HEK293T (cell line): ENCODE results near the gene TMEM245.

Source experiments
- CTCF ChIA-PET: fragments of 350-600 bp; formaldehyde crosslinking; extraction: SDS; loops from one replicate; lab custom pipeline; 2021; ENCODE audit warnings: antibody characterized with exemption, inconsistent platforms; lab: Yijun Ruan, JAX
- POLR2A ChIA-PET: fragments of 350-600 bp; formaldehyde crosslinking; extraction: SDS; loops from one replicate; lab custom pipeline; 2020; ENCODE audit warnings: antibody characterized with exemption, inconsistent platforms; lab: Yijun Ruan, JAX
- DNase-seq: peaks from one replicate; pipeline ENCODE4 v3.0.0; 2012; ENCODE audit warnings: mixed read lengths; ENCODE audit errors: extremely low spot score
- ARNT ChIP-seq: fragments of 450-650 bp; IDR thresholded peaks from 2 replicates; pipeline ENCODE4 v1.6.1; 2017; ENCODE audit warnings: mild to moderate bottlenecking
- BHLHE40 ChIP-seq: fragments of 450-650 bp; IDR thresholded peaks from 2 replicates; pipeline ENCODE4 v1.6.1; 2016; ENCODE audit warnings: mild to moderate bottlenecking, moderate library complexity, borderline replicate concordance
- CTBP1 ChIP-seq: fragments of 450-650 bp; IDR thresholded peaks from 2 replicates; pipeline ENCODE4 v1.6.1; 2016; ENCODE audit warnings: borderline replicate concordance
- ELF4 ChIP-seq: fragments of 450-650 bp; IDR thresholded peaks from 2 replicates; pipeline ENCODE4 v1.6.1; 2017; ENCODE audit warnings: antibody characterized with exemption
- FOXA1 ChIP-seq: fragments of 450-650 bp; IDR thresholded peaks from 2 replicates; pipeline ENCODE4 v1.6.1; 2016; ENCODE audit warnings: mild to moderate bottlenecking
- FOXK2 ChIP-seq: fragments of 450-650 bp; IDR thresholded peaks from 2 replicates; pipeline ENCODE4 v1.6.1; 2016; ENCODE audit warnings: mild to moderate bottlenecking
- FOXM1 ChIP-seq: fragments of 450-650 bp; IDR thresholded peaks from 2 replicates; pipeline ENCODE4 v1.6.1; 2017; ENCODE audit warnings: mild to moderate bottlenecking, borderline replicate concordance
- HDGF ChIP-seq: fragments of 450-650 bp; IDR thresholded peaks from 2 replicates; pipeline ENCODE4 v1.6.1; 2017; ENCODE audit warnings: antibody characterized with exemption, borderline replicate concordance
- L3MBTL2 ChIP-seq: fragments of 450-650 bp; conservative IDR thresholded peaks from 2 replicates; pipeline ENCODE4 v1.6.1; 2016; ENCODE audit warnings: mild to moderate bottlenecking
- LEF1 ChIP-seq: fragments of 450-650 bp; IDR thresholded peaks from 2 replicates; pipeline ENCODE4 v1.6.1; 2017; ENCODE audit warnings: mild to moderate bottlenecking, borderline replicate concordance
- NFRKB ChIP-seq: fragments of 450-650 bp; IDR thresholded peaks from 2 replicates; pipeline ENCODE4 v1.6.1; 2016; ENCODE audit warnings: mild to moderate bottlenecking, moderate library complexity
- PKNOX1 ChIP-seq: fragments of 450-650 bp; IDR thresholded peaks from 2 replicates; pipeline ENCODE4 v1.6.1; 2016
- SP1 ChIP-seq: fragments of 450-650 bp; IDR thresholded peaks from 2 replicates; pipeline ENCODE4 v1.6.1; 2017
- SUZ12 ChIP-seq: fragments of 450-650 bp; IDR thresholded peaks from 2 replicates; pipeline ENCODE4 v1.6.1; 2016; ENCODE audit warnings: mild to moderate bottlenecking
- TARDBP ChIP-seq: fragments of 450-650 bp; IDR thresholded peaks from 2 replicates; pipeline ENCODE4 v1.6.1; 2016
- ZNF384 ChIP-seq: fragments of 450-650 bp; IDR thresholded peaks from 2 replicates; pipeline ENCODE4 v1.6.1; 2016

TMEM245 gene

GRCh38 chr9:109100543-109101201 lies 19.1 kb downstream of the TMEM245 start:
- no peak for TF ChIP-seq HDGF
- no peak for TF ChIP-seq NFRKB
- no peak for TF ChIP-seq CTBP1
- TF ChIP-seq BHLHE40, result no peak
- TF ChIP-seq PKNOX1, result no peak
- TF ChIP-seq ZNF384, result no peak
- TF ChIP-seq TARDBP, result no peak
- no peak for TF ChIP-seq ELF4
- TF ChIP-seq L3MBTL2, result no peak
- no peak for TF ChIP-seq SUZ12
- no peak for TF ChIP-seq FOXK2
- no peak for TF ChIP-seq SP1
- no peak for TF ChIP-seq ARNT
- no peak for TF ChIP-seq LEF1
- TF ChIP-seq FOXM1, result no peak
- DNase-seq, result no peak
- POLR2A ChIA-PET, result interaction anchor here (1.2 kb wide), 1 partner anchor 19 kb away, joined by 4 read pairs; the partner anchor contains the start of gene TMEM245
- CTCF ChIA-PET, result no interaction called here

- POLR2A ChIA-PET, result no interaction called here
- no peak for TF ChIP-seq ARNT
- TF ChIP-seq TARDBP, result no peak
- TF ChIP-seq CTBP1, result no peak
- TF ChIP-seq HDGF, result no peak
- no peak for TF ChIP-seq NFRKB
- no peak for TF ChIP-seq FOXK2
- TF ChIP-seq ZNF384, result no peak
- no peak for TF ChIP-seq SUZ12
- no peak for TF ChIP-seq L3MBTL2
- no peak for TF ChIP-seq FOXM1
- TF ChIP-seq FOXA1, result no peak
- no peak for TF ChIP-seq ELF4
- no peak for TF ChIP-seq PKNOX1
- TF ChIP-seq BHLHE40, result no peak
- no peak for TF ChIP-seq SP1
- no peak for TF ChIP-seq LEF1
- no peak for DNase-seq
- CTCF ChIA-PET, result no interaction called here
Observed at GRCh38 chr9:109098960-109099308, 20.8 kb downstream of the TMEM245 start.

GRCh38 chr9:109098171-109098959 lies 21.4 kb downstream of the TMEM245 start:
- CTCF ChIA-PET, result no interaction called here

GRCh38 chr9:109097146-109097545 lies 22.6 kb downstream of the TMEM245 start:
- no peak for TF ChIP-seq FOXM1
- no peak for TF ChIP-seq L3MBTL2
- TF ChIP-seq SP1, result no peak
- TF ChIP-seq ELF4, result no peak
- TF ChIP-seq LEF1, result no peak
- no peak for TF ChIP-seq NFRKB
- no peak for TF ChIP-seq ZNF384
- TF ChIP-seq BHLHE40, result no peak
- TF ChIP-seq TARDBP, result no peak
- TF ChIP-seq ARNT, result no peak
- no peak for TF ChIP-seq HDGF
- TF ChIP-seq FOXA1, result no peak
- no peak for TF ChIP-seq FOXK2
- no peak for TF ChIP-seq CTBP1
- TF ChIP-seq SUZ12, result no peak
- TF ChIP-seq PKNOX1, result no peak
- CTCF ChIA-PET, result interaction anchor here (1.6 kb wide), 1 partner anchor 86 kb away, joined by 4 read pairs; no protein-coding TSS in a partner anchor
- DNase-seq, result no peak
- POLR2A ChIA-PET, result no interaction called here

More at GRCh38 chr9:109098171-109098959, 21.4 kb downstream of the TMEM245 start:
- POLR2A ChIA-PET, result no interaction called here
- DNase-seq, result peak; percentile 39
- TF ChIP-seq ARNT (no peak), ZNF384 (peak; percentile 69)

GRCh38 chr9:109095321-109095720 lies 24.4 kb downstream of the TMEM245 start:
- CTCF ChIA-PET, result no interaction called here
- POLR2A ChIA-PET, result no interaction called here
- DNase-seq, result no peak
- TF ChIP-seq SP1 (no peak), TARDBP (no peak), LEF1 (no peak), FOXK2 (no peak), L3MBTL2 (no peak), FOXM1 (no peak), BHLHE40 (no peak), HDGF (no peak), ELF4 (no peak), PKNOX1 (no peak), ARNT (no peak), CTBP1 (no peak)
